GM12873 (cell line): ENCODE results near the gene LSM14A.

Experiments
- TF ChIP-seq, protein P1 (sequence below): IDR thresholded peaks from 2 replicates; pipeline ENCODE4 v1.5.1; 2012; ENCODE audit warnings: low read depth, mild to moderate bottlenecking, moderate library complexity, low read length, control low read depth; ENCODE audit not compliant: insufficient read depth; ENCODE audit errors: missing control alignments

LSM14A gene

DNA sequence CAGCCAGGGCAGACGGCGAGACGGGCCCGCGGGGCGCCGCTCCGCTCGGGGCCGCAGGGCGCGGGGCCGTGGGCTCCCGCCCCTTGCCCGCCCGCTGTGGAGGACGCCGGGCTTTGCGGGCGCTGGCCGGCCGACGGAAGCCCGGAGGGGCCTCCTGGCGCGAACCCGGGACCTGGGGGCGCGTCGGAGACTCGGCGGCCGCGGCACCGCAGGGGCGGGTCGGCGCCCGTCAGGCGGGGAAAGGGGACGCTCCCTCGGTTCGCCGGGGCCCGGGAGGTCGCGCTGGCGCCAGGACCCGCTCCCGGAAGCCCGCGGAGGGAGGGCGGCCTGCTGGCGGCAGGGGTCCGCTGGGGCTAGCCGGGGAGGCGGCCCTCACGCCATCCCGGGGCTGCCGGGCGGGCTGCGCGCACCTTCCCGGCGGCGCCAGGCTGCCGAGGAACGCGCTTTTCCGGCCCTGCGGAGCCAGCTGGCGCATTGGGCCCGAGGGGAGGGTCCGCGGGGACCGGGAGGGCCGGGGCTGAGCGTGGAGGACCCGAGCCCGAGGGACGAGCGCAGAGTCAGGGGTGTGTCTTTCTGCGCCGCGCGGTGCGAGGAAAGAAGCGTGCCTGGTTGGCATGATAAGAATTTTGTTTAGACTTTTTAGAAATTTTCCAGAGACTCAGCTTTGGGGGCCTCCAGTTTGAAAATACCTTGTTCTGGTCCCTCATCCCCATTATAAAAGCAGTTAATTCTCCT is 82.6 kb downstream of the LSM14A start:
- TF ChIP-seq, protein P1, sequence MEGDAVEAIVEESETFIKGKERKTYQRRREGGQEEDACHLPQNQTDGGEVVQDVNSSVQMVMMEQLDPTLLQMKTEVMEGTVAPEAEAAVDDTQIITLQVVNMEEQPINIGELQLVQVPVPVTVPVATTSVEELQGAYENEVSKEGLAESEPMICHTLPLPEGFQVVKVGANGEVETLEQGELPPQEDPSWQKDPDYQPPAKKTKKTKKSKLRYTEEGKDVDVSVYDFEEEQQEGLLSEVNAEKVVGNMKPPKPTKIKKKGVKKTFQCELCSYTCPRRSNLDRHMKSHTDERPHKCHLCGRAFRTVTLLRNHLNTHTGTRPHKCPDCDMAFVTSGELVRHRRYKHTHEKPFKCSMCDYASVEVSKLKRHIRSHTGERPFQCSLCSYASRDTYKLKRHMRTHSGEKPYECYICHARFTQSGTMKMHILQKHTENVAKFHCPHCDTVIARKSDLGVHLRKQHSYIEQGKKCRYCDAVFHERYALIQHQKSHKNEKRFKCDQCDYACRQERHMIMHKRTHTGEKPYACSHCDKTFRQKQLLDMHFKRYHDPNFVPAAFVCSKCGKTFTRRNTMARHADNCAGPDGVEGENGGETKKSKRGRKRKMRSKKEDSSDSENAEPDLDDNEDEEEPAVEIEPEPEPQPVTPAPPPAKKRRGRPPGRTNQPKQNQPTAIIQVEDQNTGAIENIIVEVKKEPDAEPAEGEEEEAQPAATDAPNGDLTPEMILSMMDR = no peak

DNA sequence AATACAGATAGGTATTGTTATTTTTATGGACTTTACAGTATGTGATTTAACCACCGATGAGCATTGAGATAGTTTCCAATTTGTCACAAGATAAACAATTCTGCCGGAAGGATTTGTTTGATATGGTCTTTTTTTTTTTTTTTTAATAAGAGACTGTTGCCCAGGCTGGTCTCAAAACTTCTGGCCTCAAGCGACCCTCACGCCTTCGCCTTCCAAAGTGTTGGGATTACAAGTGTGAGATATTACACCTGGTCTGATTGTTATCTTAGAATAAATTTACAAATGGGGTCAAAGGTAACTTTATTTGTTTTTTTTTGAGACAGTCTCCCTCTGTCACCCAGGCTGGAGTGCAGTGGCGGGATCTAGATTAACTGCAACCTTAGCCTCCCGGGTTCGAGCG is 83.2 kb downstream of the LSM14A start:
- TF ChIP-seq, protein P1 = no peak

DNA sequence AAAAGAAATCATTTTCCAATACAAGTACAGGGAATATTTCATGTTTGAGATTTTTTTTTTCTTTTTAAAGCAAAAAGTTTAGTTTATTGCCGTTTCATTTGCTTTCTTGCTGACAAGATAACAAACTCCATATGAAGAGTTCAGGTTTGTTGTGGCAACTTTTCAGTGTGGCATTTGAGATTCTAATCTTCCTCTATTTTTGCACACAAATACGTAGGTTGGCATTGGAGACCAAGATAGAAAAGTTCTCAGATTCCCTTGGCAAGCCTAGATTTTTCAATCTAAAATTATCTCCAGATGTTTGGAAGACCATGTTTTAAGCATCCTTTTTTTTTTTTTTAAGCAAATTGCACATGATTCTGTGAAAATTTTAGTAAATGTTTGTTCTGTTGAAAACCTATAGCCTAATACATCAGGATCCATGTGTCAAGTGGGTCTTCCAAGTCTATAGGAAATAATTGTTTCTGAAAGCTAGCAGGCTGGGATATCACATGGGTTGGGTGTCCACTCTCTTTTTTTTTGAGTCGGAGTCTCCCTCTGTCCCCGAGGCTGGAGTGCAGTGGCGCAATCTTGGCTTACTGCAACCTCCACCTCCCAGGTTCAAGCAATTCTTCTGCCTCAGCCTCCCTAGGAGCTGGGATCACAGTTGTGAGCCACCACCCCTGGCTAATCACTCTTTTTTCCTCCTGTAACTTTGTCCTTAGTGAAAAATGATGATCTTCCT is 84.7 kb downstream of the LSM14A start:
- TF ChIP-seq, protein P1 = no peak

DNA sequence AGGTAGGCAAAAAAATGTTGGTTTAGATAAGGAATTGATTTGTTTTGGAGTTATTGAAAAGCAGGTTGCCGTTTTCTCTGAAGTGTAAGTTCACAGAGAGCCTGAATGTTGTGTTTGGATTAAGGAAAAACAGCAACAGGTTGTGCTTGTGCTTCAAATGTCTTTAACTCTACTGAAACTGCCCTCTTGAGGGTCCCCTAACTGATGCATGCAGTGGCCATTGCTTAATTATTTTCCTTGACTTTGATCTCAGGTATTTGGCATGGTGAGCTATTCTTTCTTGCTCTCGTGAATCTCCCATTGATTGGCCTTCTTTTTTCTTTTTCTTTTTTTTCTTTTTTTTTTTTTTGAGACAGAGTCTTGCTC is 85.2 kb downstream of the LSM14A start:
- TF ChIP-seq, protein P1 = no peak

DNA sequence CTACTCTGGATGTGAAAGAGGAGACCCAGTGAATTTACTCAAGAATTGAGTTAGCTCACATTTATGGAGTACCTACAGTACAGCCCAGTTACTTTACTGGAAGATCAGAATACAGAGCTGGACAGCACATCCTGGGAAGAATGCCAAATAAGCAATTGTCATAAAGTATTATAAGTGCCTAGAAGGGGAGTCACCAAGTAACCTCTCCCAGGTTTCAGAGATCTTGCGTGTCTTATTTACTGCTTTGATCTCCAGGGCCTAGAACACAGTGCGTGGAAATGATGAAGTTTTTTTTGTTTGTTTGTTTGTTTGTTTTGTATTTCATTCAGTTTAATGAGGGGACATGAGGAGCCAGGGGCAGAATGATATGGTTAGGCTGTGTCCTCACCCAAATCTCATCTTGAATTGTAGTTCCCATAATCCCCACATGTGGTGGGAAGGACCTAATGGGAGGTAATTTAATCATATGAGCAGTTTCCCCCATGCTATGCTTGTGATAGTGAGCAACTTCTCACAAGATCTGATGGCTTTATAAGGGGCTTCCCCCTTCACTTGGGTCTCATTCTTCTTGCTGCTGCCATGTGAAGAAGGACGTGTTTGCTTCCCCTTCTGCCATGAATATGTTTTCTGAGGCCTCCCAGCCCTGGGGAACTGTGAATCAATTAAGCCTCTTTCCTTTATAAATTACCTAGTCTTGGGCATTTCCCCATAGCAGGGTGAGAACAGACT is 87.2 kb downstream of the LSM14A start:
- TF ChIP-seq, protein P1 = no peak

DNA sequence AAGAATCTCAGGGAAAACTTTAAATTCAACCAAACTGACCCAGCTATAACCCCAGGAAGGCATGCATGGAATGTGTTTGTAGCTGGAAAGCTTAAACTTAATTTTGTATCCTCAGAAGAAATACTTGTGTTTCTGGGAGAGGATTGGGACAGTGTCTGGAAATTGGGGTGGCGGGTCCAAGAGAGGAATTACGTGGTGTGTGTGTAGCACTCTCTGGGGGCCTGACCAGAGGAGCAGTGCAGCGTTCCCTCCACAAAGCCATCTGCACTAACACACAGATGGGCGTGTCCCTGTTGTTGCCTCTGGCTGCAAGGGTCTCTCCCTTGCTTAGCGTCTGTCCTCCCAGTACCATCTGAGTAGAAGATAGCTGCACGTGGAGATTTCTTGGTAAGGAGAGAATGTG is 88.5 kb downstream of the LSM14A start:
- TF ChIP-seq, protein P1 = no peak
